ENCODE measurements around the gene UNC13A. TPM values are rescaled to one million over a fixed set of nuclear protein-coding genes. Genes with fewer than 3 reads are reported as not detected.
"Not testable (repeated sequence)": the region's sequence is repeated elsewhere in the genome, so short reads cannot be mapped to it uniquely, and the experiment has no call there.

The UNC13A gene
- total RNA-seq, 4 donors from 2014 or later, result 0.38 to 0.83 (median 0.62) TPM

DNA sequence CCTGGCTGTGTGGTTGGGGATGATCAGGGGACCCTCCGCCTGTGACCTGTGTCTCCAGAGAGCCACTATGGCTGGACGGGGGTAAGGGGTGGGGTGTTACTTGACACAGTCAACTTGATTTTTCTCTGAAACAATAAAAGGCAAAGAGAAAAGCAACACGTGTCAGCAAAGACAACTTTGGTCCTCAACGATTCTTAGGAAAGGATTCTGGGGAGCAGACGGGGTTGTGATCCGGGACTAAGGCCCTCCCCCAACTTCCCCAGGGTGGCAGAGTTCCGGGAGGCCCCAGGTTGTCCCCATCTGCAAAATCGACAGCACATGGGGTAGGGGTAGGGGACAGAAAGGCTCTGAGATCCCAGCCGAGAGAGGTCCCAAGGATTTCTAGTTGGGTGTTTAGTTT is 86.5 kb downstream of the UNC13A start:
- H3K9me3 ChIP-seq, result peaks cover 0 to 7% (median 0%) of the 10 kb centered on the region in 4 donors
- no peak for DNase-seq
- H3K27ac ChIP-seq, result no peak overlapping the region
- no peaks in the 10 kb centered on the region for H3K36me3 ChIP-seq
- H3K4me3 ChIP-seq, result no peak overlapping the region
- H3K27me3 ChIP-seq, result no peaks in the 10 kb centered on the region
- no peak for TF ChIP-seq POLR2A (IDR thresholded peaks at IDR 0.05)
- TF ChIP-seq, protein P1, sequence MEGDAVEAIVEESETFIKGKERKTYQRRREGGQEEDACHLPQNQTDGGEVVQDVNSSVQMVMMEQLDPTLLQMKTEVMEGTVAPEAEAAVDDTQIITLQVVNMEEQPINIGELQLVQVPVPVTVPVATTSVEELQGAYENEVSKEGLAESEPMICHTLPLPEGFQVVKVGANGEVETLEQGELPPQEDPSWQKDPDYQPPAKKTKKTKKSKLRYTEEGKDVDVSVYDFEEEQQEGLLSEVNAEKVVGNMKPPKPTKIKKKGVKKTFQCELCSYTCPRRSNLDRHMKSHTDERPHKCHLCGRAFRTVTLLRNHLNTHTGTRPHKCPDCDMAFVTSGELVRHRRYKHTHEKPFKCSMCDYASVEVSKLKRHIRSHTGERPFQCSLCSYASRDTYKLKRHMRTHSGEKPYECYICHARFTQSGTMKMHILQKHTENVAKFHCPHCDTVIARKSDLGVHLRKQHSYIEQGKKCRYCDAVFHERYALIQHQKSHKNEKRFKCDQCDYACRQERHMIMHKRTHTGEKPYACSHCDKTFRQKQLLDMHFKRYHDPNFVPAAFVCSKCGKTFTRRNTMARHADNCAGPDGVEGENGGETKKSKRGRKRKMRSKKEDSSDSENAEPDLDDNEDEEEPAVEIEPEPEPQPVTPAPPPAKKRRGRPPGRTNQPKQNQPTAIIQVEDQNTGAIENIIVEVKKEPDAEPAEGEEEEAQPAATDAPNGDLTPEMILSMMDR (IDR thresholded peaks at IDR 0.05), result no peak
- H3K4me1 ChIP-seq, result peaks cover 0 to 13% (median 10%) of the 10 kb centered on the region in 4 donors

DNA sequence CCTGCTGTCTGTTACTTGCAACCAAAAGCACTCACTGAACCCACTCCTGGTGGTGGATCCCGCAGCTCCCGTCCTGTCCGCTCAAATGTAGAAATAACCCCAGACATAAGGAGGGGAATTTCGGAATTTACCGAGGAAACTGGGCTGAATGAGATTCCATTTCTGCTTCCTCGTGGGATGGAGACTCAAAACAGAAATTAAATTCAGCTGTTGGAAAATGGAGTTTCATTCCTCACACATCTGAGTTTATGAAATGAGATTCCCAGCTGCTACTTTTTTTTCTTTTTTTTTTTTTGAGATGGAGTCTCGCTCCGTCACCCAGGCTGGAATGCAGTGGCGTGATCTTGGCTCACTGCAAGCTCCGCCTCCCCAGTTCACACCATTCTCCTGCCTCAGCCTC is 88.4 kb downstream of the UNC13A start:
- DNase-seq, result no peak
- H3K9me3 ChIP-seq, result no peaks in the 10 kb centered on the region
- TF ChIP-seq, protein P1 (IDR thresholded peaks at IDR 0.05), result no peak
- TF ChIP-seq POLR2A (IDR thresholded peaks at IDR 0.05), result no peak
- H3K27me3 ChIP-seq, result no peaks in the 10 kb centered on the region
- H3K4me1 ChIP-seq, result no peaks in the 10 kb centered on the region
- H3K36me3 ChIP-seq, result no peaks in the 10 kb centered on the region
- no peak overlapping the region for H3K27ac ChIP-seq
- H3K4me3 ChIP-seq, result no peak overlapping the region

DNA sequence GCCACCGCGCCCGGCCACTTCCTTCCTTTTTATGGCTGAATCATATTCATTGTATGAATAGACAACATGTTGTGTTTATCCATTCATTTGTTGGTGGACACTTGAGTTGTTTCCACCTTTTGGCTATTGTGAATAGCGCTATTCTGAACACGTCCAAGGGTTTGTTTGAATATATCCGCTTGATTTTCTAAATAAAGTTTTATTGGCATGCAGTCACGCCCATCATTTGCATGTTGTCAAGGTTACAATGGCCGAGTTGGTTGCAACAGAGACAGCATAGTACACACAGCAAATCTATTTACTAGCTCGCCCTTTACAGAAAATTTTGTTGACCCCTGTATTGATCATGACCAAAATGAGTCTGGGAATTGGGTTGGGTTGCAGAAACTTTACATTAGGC is 89.2 kb downstream of the UNC13A start:
- H3K27me3 ChIP-seq, result no peaks in the 10 kb centered on the region
- no peak for DNase-seq
- no peak overlapping the region for H3K27ac ChIP-seq
- H3K4me1 ChIP-seq, result no peaks in the 10 kb centered on the region
- H3K4me3 ChIP-seq, result no peak overlapping the region
- TF ChIP-seq, protein P1 (IDR thresholded peaks at IDR 0.05), result no peak
- TF ChIP-seq POLR2A (IDR thresholded peaks at IDR 0.05), result no peak
- no peaks in the 10 kb centered on the region for H3K36me3 ChIP-seq
- H3K9me3 ChIP-seq, result no peaks in the 10 kb centered on the region

DNA sequence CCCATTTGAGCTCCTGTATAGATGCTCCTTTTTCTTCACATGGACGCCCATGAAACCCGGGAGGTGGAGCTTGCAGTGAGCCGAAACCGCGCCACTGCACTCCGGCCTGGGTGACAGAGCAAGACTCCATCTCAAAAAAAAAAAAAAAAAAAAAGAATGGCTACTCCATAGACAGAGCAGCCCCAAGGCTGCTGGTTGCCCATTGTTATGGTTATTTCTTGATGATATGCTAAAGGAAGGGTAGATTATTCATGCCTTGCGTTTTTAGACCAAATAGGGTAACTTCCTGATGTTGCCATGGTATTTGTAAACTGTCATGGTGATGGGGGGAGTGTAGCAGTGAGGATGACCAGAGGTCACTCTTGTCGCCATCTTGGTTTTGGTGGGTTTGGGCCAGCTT is 90.1 kb downstream of the UNC13A start:
- H3K9me3 ChIP-seq, H3K4me3 ChIP-seq, H3K27me3 ChIP-seq, H3K27ac ChIP-seq, H3K4me1 ChIP-seq, H3K36me3 ChIP-seq, DNase-seq: not testable (repeated sequence)

DNA sequence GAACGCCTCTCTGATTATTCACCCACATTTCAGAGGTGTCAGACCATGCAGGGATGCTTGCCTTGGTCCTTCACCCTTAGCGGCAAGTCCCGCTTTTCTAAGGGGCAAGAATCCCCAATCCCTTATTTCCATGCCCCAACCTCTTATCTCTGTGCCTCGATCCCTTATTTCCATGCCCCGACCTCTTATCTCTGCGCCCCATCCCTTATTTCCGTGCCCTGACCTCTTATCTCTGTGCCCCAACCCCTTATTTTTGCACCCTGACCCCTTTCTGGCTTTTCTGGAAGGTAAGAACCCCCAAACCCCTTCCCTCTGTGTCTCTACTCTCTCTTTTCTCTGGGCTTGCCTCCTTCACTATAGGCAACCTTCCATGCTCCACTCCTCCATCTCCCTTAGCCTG is 93.9 kb downstream of the UNC13A start:
- H3K27ac ChIP-seq, H3K9me3 ChIP-seq, H3K4me1 ChIP-seq, H3K4me3 ChIP-seq, H3K36me3 ChIP-seq, DNase-seq, H3K27me3 ChIP-seq: not testable (repeated sequence)

DNA sequence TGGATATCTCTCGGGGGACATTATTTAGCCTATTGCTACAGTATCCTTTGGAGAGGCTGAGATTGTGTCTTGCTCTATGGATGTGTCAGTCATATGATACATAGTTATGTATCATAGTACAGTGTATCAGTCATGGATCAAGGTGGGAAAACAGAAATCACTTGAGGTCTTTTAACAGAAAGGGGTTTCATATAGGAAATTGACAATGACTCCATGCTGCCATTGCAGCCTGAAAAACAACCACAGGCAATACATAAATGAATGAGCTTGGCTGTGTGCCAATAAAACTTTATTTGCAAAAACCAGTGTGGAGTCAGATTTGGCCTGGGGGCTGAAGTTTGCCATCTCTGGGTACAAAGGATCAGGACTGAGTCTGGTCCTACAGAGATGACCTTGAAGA is 97.3 kb downstream of the UNC13A start:
- H3K9me3 ChIP-seq, result no peaks in the 10 kb centered on the region
- H3K27ac ChIP-seq, result no peak overlapping the region
- no peak overlapping the region for H3K4me3 ChIP-seq
- TF ChIP-seq, protein P1 (IDR thresholded peaks at IDR 0.05), result no peak
- no peak for TF ChIP-seq POLR2A (IDR thresholded peaks at IDR 0.05)
- no peaks in the 10 kb centered on the region for H3K36me3 ChIP-seq
- DNase-seq, result no peak
- H3K27me3 ChIP-seq, result no peaks in the 10 kb centered on the region
- no peaks in the 10 kb centered on the region for H3K4me1 ChIP-seq

DNA sequence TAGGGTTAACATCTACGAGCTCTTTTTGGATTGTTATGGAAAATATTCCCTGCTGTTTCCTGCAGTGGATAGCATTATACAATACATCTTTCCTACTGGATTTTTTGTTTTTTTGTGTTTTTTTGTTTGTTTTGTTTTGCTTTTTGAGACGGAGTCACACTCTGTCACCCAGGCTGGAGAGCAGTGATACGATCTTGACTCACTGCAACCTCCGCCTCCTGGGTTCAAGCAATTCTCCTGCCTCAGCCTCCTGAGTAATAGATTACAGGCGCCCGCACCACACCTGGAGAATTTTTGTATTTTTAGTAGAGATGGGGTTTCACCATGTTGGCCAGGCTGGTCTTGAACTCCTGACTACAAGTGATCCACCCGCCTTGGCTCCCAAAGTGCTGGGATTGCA is 102.8 kb downstream of the UNC13A start:
- not testable (repeated sequence) for H3K9me3 ChIP-seq, DNase-seq, H3K4me3 ChIP-seq, H3K27me3 ChIP-seq, H3K4me1 ChIP-seq, H3K27ac ChIP-seq
- peaks cover 0 to 27% (median 0%) of the 10 kb centered on the region in 3 donors for H3K36me3 ChIP-seq
